ENCODE data around the gene CCDC50. TPM values are rescaled to one million over a fixed set of nuclear protein-coding genes. Genes with fewer than 3 reads are reported as not detected.

CCDC50 gene
- total and polyA plus RNA-seq, 2 of the 8 experiments (the other 6 are each of a cell fraction or from before 2014, with no cell fraction given), result 7.3 to 19.2 TPM

DNA sequence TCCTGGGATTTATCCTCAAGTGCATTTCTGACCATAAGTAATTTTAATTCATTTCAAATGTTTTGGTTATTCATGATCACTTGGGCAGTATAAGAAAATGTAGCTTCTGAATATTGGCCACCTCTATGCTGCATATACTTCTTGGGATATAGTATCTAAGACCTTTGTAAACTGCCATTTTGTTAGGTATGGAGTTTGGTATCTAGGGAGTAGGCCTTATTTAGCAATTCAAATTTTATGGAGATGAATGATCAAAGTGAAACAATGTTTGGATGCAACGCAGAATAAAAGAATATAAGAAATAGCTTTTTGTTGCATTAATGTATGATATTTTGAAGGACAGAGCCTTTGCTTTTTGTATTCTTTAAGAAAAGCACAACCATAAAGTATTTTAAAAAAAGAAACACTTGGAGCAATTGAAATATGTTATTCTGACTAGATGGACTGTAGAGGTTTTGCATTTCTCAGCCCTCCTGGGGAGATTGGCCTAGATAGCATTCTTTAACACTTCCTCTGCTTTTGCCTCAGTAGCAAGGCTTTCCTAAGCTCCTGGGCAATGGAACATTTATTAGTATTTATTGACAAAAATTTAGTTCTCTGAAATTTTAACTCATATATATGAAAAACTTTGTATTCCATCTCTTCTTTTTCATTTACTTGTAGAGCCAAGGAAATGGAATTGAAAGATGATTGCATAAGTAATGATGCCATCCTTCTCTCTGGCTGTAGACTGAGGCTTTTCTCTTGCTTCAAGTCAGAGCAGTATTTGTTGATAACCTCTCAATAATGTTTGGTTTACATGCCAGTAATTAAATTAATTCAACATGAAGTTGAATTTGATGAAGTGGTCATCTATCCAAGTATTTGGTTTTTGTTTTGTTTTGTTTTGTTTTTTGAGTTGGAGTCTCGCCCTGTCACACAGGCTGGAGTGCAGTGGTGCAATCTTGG lies 62.9 kb downstream of the CCDC50 start (continued):
- TF ChIP-seq, protein P1, sequence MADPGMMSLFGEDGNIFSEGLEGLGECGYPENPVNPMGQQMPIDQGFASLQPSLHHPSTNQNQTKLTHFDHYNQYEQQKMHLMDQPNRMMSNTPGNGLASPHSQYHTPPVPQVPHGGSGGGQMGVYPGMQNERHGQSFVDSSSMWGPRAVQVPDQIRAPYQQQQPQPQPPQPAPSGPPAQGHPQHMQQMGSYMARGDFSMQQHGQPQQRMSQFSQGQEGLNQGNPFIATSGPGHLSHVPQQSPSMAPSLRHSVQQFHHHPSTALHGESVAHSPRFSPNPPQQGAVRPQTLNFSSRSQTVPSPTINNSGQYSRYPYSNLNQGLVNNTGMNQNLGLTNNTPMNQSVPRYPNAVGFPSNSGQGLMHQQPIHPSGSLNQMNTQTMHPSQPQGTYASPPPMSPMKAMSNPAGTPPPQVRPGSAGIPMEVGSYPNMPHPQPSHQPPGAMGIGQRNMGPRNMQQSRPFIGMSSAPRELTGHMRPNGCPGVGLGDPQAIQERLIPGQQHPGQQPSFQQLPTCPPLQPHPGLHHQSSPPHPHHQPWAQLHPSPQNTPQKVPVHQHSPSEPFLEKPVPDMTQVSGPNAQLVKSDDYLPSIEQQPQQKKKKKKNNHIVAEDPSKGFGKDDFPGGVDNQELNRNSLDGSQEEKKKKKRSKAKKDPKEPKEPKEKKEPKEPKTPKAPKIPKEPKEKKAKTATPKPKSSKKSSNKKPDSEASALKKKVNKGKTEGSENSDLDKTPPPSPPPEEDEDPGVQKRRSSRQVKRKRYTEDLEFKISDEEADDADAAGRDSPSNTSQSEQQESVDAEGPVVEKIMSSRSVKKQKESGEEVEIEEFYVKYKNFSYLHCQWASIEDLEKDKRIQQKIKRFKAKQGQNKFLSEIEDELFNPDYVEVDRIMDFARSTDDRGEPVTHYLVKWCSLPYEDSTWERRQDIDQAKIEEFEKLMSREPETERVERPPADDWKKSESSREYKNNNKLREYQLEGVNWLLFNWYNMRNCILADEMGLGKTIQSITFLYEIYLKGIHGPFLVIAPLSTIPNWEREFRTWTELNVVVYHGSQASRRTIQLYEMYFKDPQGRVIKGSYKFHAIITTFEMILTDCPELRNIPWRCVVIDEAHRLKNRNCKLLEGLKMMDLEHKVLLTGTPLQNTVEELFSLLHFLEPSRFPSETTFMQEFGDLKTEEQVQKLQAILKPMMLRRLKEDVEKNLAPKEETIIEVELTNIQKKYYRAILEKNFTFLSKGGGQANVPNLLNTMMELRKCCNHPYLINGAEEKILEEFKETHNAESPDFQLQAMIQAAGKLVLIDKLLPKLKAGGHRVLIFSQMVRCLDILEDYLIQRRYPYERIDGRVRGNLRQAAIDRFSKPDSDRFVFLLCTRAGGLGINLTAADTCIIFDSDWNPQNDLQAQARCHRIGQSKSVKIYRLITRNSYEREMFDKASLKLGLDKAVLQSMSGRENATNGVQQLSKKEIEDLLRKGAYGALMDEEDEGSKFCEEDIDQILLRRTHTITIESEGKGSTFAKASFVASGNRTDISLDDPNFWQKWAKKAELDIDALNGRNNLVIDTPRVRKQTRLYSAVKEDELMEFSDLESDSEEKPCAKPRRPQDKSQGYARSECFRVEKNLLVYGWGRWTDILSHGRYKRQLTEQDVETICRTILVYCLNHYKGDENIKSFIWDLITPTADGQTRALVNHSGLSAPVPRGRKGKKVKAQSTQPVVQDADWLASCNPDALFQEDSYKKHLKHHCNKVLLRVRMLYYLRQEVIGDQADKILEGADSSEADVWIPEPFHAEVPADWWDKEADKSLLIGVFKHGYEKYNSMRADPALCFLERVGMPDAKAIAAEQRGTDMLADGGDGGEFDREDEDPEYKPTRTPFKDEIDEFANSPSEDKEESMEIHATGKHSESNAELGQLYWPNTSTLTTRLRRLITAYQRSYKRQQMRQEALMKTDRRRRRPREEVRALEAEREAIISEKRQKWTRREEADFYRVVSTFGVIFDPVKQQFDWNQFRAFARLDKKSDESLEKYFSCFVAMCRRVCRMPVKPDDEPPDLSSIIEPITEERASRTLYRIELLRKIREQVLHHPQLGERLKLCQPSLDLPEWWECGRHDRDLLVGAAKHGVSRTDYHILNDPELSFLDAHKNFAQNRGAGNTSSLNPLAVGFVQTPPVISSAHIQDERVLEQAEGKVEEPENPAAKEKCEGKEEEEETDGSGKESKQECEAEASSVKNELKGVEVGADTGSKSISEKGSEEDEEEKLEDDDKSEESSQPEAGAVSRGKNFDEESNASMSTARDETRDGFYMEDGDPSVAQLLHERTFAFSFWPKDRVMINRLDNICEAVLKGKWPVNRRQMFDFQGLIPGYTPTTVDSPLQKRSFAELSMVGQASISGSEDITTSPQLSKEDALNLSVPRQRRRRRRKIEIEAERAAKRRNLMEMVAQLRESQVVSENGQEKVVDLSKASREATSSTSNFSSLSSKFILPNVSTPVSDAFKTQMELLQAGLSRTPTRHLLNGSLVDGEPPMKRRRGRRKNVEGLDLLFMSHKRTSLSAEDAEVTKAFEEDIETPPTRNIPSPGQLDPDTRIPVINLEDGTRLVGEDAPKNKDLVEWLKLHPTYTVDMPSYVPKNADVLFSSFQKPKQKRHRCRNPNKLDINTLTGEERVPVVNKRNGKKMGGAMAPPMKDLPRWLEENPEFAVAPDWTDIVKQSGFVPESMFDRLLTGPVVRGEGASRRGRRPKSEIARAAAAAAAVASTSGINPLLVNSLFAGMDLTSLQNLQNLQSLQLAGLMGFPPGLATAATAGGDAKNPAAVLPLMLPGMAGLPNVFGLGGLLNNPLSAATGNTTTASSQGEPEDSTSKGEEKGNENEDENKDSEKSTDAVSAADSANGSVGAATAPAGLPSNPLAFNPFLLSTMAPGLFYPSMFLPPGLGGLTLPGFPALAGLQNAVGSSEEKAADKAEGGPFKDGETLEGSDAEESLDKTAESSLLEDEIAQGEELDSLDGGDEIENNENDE (IDR thresholded peaks at IDR 0.05; ENCODE audit: insufficient replicate concordance, low read length), result peak; percentile 89
- TF ChIP-seq RXRA (IDR thresholded peaks at IDR 0.05; ENCODE audit: insufficient read depth, low read depth, low read length) (no peak), POLR2AphosphoS5 (IDR thresholded peaks at IDR 0.05; ENCODE audit: low read depth, low read length) (peak; percentile 80)

Data from H1 (cell line).